Measurements from ENCODE around the gene BICD2.

The BICD2 gene

DNA sequence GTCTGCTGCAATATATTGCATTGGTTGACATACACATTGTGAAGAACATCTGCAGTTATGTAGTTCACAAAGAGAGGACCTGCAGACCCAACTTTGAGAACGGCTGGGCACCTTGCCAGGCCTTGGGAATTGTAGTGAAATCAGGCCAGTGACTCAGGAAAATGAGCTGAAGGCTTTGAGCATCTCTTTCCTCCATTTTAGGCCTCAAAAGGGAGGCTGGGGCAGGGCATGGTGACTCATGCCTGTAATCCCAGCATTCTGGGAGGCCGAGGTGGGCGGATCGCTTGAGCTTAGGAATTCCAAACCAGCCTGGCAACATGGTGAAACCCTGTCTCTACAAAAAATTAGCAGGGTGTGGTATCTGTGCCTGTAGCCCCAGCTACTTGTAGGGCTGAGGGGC is 93.3 kb downstream of the BICD2 start:
- Mint-ChIP-seq H3K4me3 (peak overlapping the region; percentile 82 to 98 (median 83)), H3K36me3 (ENCODE audit: low read depth) (no peaks in the 10 kb centered on the region), H3K27me3 (ENCODE audit: low read depth) (no peaks in the 10 kb centered on the region), H3K9me3 (no peaks in the 10 kb centered on the region), H3K4me1 (peaks cover 12% of the 10 kb centered on the region), H3K27ac (peak overlapping the region in 2 of 3 experiments; percentile 71 to 79)
- TF ChIP-seq, protein P1, sequence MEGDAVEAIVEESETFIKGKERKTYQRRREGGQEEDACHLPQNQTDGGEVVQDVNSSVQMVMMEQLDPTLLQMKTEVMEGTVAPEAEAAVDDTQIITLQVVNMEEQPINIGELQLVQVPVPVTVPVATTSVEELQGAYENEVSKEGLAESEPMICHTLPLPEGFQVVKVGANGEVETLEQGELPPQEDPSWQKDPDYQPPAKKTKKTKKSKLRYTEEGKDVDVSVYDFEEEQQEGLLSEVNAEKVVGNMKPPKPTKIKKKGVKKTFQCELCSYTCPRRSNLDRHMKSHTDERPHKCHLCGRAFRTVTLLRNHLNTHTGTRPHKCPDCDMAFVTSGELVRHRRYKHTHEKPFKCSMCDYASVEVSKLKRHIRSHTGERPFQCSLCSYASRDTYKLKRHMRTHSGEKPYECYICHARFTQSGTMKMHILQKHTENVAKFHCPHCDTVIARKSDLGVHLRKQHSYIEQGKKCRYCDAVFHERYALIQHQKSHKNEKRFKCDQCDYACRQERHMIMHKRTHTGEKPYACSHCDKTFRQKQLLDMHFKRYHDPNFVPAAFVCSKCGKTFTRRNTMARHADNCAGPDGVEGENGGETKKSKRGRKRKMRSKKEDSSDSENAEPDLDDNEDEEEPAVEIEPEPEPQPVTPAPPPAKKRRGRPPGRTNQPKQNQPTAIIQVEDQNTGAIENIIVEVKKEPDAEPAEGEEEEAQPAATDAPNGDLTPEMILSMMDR (IDR thresholded peaks at IDR 0.05; ENCODE audit: unreplicated experiment in 3 of 3) = no peak

DNA sequence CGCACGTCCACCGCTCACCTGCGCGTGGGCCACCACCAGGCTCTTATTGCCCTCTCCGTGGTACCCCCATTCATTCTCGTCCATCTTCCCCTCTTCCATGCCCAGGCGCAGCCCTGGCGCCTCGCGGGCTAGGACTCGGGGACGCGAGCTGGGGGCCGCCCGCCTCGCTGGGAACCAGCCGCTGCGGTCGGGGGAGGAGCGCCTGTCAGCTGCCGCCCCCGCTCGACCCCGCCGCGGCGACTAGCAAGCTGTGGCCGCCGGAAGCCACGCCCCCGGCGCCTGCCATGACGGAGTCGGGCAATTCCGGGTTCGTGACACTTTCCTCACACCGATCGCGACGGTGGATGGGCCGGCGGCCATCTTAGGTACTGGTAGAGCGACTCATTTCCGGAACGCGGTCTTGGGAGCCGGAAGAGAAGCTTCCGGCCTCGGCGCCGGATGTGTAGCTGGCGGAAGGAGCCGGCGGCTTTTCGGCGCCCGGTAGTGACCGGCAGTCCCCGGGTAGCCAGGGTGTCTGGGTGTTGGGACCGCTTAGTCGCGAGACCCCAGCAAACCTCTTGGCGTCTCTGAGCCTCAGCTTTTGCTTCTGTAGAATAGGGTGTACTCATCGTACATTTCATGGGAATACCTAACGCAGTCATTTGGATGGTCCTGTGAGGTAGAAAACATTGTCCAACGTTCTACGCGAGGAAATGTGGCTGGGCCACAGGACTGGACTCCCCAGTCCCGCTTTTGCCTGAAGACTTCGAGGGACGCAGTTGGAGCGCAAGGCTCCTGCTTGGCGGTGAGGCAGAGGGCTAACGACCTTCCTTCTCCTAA is 94.5 kb downstream of the BICD2 start, which contains the start of gene IPPK:
Gene IPPK, minus strand, starts transcription at position 242 of the 819 bp plus-strand sequence. Its CDS starts 143 bp downstream, at position 99.
- H3K36me3 Mint-ChIP-seq (ENCODE audit: low read depth) = no peaks in the 10 kb centered on the region
- peak within 1 kb of the TSS; percentile 88 to 95 (median 93) for H3K27ac Mint-ChIP-seq
- peaks cover 18% of the 10 kb centered on the region for H3K4me1 Mint-ChIP-seq
- peak within 1 kb of the TSS; percentile 82 to 98 (median 91) for H3K4me3 Mint-ChIP-seq
- TF ChIP-seq, protein P1 (IDR thresholded peaks at IDR 0.05; ENCODE audit: unreplicated experiment in 3 of 3) = no peak
- H3K27me3 Mint-ChIP-seq (ENCODE audit: low read depth) = no peaks in the 10 kb centered on the region
- no peaks in the 10 kb centered on the region for H3K9me3 Mint-ChIP-seq

DNA sequence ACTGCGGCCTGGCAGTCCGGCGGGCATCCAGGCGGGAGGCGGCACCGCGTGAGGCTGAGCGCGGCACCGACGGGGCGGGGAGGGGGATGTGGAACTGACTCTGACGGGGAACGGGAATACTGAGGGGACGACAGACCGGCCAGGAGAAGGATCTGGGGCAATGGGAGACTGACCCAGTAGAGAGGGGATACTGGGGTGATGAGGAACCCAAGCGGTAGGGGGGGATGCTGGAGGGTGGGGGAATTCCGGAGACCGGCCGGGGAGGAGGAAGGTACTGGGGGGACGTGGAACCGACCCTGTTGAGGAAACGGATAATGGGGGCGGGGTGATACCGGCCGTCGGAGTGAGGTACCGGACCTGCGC is 95.1 kb downstream of the BICD2 start:
- Mint-ChIP-seq H3K4me1 (peaks cover 18% of the 10 kb centered on the region), H3K36me3 (ENCODE audit: low read depth) (no peaks in the 10 kb centered on the region), H3K27ac (peak overlapping the region; percentile 36 to 89 (median 68)), H3K9me3 (no peaks in the 10 kb centered on the region), H3K27me3 (ENCODE audit: low read depth) (no peaks in the 10 kb centered on the region), H3K4me3 (peak overlapping the region; percentile 82 to 98 (median 91))
- TF ChIP-seq, protein P1 (IDR thresholded peaks at IDR 0.05; ENCODE audit: unreplicated experiment in 3 of 3) = no peak

DNA sequence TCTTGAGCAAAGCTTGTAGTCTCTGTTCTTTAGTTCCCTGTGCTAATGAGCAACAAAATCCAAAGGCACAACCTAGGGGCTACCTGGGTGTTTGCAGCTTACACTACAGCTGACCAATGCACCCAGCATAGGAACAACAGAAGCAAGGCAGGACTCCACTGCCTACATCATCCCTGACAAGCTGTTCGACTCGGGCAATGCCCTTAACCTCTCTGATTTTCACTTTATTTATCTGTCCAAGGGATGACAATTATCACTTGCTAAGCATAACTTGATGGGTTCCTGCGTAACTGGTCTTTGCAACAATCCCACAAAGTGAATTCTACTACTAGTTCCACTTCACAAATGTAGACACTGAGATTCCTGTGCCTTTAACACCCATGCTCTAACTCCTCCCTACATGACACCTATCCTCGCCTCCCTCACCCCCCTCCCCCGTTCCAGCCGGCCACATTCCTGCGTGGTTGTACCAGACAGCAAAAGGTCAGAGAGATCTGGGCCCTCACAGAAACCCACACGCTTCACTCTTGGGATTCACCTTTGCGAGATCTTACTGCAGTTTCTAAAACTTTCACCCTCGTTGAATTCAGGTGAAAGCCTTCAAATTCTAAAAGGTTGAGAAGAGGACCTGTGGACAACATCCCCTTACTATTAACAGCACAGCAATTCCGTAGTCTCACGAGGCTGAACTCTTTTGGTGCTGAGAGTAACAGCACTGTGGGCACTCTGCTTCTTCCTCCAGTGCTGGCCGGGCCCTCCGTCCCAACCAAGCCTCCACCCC is 95.7 kb downstream of the BICD2 start:
- peak overlapping the region; percentile 82 to 98 (median 91) for H3K4me3 Mint-ChIP-seq
- peaks cover 18% of the 10 kb centered on the region for H3K4me1 Mint-ChIP-seq
- TF ChIP-seq, protein P1 (IDR thresholded peaks at IDR 0.05; ENCODE audit: unreplicated experiment in 3 of 3) = no peak
- H3K27ac Mint-ChIP-seq = peak overlapping the region; percentile 36 to 89 (median 68)
- no peaks in the 10 kb centered on the region for H3K27me3 Mint-ChIP-seq (ENCODE audit: low read depth)
- no peaks in the 10 kb centered on the region for H3K9me3 Mint-ChIP-seq
- H3K36me3 Mint-ChIP-seq (ENCODE audit: low read depth) = no peaks in the 10 kb centered on the region

DNA sequence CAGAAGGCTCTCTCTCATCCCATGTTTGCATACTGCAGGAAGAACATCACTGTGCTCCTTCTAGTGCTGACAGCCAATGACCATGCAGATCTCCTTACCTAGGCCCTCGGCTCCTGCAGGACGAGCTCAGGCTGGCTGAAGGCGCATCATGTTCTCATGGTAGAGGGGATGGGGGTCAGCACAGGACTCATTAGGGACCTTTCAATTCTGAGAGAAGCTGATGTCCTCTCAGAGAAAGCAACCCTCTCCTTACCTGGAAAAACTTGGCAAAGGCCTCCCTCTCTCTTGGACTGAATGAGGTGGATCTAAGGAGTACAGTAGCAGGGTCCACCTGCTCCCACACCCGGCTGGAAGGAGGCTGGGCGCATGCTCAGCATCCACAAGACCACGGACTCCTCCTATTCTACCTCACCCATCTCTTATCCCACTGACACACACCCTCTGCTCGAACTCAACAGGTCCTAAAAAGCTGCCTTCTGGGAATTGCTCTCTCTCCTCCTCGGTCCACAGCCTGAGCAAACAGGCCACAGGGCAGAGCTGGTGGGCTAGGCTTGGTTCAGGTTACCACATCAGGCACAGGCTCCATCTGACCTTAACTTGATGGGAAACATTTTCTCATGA is 97.6 kb downstream of the BICD2 start:
- no peaks in the 10 kb centered on the region for H3K27me3 Mint-ChIP-seq (ENCODE audit: low read depth)
- H3K27ac Mint-ChIP-seq = no peak overlapping the region
- H3K4me1 Mint-ChIP-seq = peaks cover 18% of the 10 kb centered on the region
- no peaks in the 10 kb centered on the region for H3K36me3 Mint-ChIP-seq (ENCODE audit: low read depth)
- no peaks in the 10 kb centered on the region for H3K9me3 Mint-ChIP-seq
- peak overlapping the region; percentile 31 to 71 (median 64) for H3K4me3 Mint-ChIP-seq
- TF ChIP-seq, protein P1 (IDR thresholded peaks at IDR 0.05; ENCODE audit: unreplicated experiment in 3 of 3) = no peak
